ENCODE data around the gene DDIT4.
A peak's percentile ranks its signal among the peaks of the same experiment; 100 is the strongest.
"Not testable (repeated sequence)": the region's sequence is repeated elsewhere in the genome, so short reads cannot be mapped to it uniquely, and the experiment has no call there.

DDIT4 gene

DNA sequence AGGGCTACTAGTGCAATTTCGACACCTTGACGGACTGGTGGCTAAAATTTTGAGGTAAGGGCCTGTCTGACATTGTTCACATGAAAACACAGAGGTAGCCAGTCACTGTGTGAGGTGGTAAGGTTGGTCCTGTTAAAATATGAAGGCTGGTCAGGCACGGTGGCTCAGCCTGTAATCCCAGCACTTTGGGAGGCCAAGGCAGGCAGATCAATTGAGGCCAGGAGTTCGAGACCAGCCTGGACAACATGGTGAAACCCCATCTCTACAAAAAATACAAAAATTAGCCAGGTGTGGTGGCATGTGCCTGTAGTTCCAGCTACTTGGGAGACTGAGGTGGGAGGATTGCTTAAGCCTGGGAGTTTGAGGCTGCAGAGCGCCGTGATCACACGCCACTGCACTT, 34.0 kb downstream of the DDIT4 start:
- not testable (repeated sequence) for H3K9me3 ChIP-seq (ENCODE audit: low read length); H3K9ac ChIP-seq (ENCODE audit: low read length); H3K4me3 ChIP-seq (ENCODE audit: low read depth in 1 of 2, low read length in 2 of 2); H3K36me3 ChIP-seq (ENCODE audit: insufficient read depth, low read length); H3K27me3 ChIP-seq (ENCODE audit: control insufficient read depth in 1 of 2, insufficient read depth in 2 of 2, low read length in 2 of 2); H3K27ac ChIP-seq (ENCODE audit: low read depth, low read length); H3K4me1 ChIP-seq (ENCODE audit: insufficient read depth, low read length)

DNA sequence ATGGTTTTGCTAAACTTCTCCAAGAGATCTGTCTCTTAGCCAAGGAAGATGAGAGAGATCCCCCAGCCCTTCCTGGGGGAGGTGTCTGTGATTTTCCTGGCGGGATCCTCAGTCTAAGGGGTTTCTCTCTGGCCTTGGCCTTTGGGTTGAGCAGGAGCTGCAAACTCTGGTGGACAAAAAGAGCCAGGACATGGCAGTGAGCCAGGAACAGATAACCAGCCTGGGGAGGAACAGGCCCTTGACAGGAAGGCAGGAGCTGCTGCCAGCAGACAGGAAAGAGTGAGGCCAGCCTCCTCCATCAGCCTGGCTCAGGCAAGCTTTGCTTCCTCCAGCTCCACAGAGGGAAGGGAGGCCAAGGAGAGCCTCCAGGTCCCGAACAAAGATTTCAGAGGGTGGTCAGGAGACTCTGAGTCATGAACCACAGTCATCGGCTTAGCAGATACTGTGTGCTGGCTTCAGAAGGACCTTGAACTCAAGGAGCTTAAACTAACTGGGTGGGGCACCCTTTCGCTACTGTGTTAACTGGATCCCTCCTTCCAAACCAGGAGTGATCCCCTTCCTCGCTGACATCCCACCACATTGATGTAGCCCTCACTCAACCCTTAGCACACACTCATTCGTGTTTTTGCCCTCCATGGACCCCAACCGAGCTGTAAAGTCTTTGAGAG, 34.7 kb downstream of the DDIT4 start:
- Histone ChIP-seq H3K4me3 (ENCODE audit: low read depth in 1 of 2, low read length in 2 of 2) (no peak overlapping the region), H3K27me3 (ENCODE audit: control insufficient read depth in 1 of 2, insufficient read depth in 2 of 2, low read length in 2 of 2) (no peaks in the 10 kb centered on the region), H3K36me3 (ENCODE audit: insufficient read depth, low read length) (no peaks in the 10 kb centered on the region), H3K4me1 (ENCODE audit: insufficient read depth, low read length) (peaks cover 4% of the 10 kb centered on the region), H3K27ac (ENCODE audit: low read depth, low read length) (no peak overlapping the region), H3K9me3 (ENCODE audit: low read length) (no peaks in the 10 kb centered on the region), H3K9ac (ENCODE audit: low read length) (no peak overlapping the region)

DNA sequence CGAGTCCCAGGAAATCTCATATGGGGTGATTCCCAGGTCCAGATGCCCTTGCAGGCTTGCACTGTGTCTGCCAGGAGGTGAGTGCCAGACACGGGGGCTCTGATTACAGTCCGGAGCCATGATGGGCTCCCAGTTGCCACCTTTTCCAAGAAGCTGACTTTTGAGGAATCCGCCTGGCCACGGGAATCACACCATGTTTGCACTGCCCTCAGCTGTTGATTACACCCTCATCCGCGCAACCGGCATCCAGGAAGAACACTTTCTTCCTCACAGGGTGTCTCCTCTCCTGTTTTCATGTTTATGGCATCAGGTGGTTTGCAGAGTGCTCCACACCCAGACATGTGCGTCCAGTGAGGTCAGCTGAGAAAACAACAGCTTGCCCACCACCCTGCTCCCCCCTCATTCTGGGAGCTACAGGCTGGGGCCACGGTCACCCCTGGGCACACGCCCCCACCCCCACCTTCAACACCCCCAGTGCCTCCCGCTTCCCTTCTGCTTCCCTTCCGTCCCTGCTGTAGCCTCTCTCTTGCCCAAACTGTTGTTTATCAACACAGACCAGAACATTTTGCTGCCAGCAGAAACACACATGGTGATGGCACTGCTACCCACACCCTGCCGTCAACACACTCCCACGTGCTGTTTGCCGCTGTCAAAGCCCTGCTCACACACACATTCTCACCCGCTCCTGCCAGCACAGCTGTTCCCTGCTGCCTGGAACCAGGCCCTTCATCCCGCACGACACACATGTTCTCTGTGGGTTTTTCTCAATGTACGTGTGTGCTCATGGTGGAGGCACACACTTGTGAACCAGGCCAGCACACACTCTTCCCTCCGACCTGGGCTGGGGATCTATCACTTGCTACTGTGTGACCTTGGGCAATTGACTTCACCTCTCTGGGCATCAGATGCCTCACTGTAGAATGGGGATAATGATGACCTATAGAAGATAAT, 35.8 kb downstream of the DDIT4 start:
- H3K27ac ChIP-seq (ENCODE audit: low read depth, low read length), result no peak overlapping the region
- H3K36me3 ChIP-seq (ENCODE audit: insufficient read depth, low read length), result no peaks in the 10 kb centered on the region
- H3K9me3 ChIP-seq (ENCODE audit: low read length), result no peaks in the 10 kb centered on the region
- H3K27me3 ChIP-seq (ENCODE audit: control insufficient read depth in 1 of 2, insufficient read depth in 2 of 2, low read length in 2 of 2), result no peaks in the 10 kb centered on the region
- H3K4me1 ChIP-seq (ENCODE audit: insufficient read depth, low read length), result peaks cover 4% of the 10 kb centered on the region
- H3K9ac ChIP-seq (ENCODE audit: low read length), result no peak overlapping the region
- no peak overlapping the region for H3K4me3 ChIP-seq (ENCODE audit: low read depth in 1 of 2, low read length in 2 of 2)

DNA sequence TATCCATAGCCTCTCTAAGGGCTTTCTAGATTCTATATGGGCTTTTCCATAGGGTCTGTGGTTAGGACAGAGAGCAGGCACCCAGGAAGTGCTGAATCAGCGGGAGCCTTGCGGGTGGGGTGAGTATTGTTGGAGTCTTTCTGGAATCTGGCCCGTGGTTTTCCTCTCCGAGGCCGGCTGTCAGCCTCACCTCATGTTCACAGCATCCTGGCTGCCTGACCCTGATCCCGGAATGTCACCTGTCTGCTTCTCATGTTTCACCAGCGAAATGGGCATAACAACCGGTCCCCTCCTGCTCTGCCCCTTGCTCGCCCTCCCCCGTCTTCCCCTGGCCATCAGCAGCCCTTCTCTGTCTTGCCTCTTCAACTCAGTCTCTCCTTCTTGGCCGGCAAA, 36.5 kb downstream of the DDIT4 start:
- H3K4me1 ChIP-seq (ENCODE audit: insufficient read depth, low read length), result peaks cover 9% of the 10 kb centered on the region

DNA sequence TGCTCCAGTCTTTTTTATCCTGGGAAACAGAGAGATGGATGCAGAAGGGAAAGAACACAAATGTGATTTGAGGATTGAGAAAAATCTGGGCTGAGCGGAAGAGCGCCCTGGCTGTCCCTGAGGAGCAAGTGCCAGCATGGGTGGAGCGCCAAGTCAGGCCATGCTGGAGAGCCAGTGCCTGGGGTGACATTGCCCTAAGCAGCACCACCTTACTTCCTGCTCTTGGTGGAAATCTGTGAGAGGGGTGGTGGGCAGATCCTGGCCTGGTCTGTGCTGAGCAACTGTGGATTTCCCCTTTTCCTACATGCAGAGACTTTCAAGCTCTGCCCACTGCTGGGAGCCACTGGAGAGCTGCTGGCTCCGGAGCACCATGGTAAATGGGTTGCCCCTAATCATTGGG, 36.9 kb downstream of the DDIT4 start:
- H3K4me3 ChIP-seq (ENCODE audit: low read depth in 1 of 2, low read length in 2 of 2), result no peak overlapping the region
- H3K27me3 ChIP-seq (ENCODE audit: control insufficient read depth in 1 of 2, insufficient read depth in 2 of 2, low read length in 2 of 2), result no peaks in the 10 kb centered on the region
- H3K27ac ChIP-seq (ENCODE audit: low read depth, low read length), result no peak overlapping the region
- H3K9me3 ChIP-seq (ENCODE audit: low read length), result no peaks in the 10 kb centered on the region
- H3K36me3 ChIP-seq (ENCODE audit: insufficient read depth, low read length), result no peaks in the 10 kb centered on the region
- H3K4me1 ChIP-seq (ENCODE audit: insufficient read depth, low read length), result peaks cover 13% of the 10 kb centered on the region
- H3K9ac ChIP-seq (ENCODE audit: low read length), result no peak overlapping the region

More for the DNA sequence above, 36.5 kb downstream of the DDIT4 start:
- H3K9ac ChIP-seq (ENCODE audit: low read length), result no peak overlapping the region
- H3K27ac ChIP-seq (ENCODE audit: low read depth, low read length), result no peak overlapping the region
- H3K9me3 ChIP-seq (ENCODE audit: low read length), result no peaks in the 10 kb centered on the region
- no peak overlapping the region for H3K4me3 ChIP-seq (ENCODE audit: low read depth in 1 of 2, low read length in 2 of 2)
- no peaks in the 10 kb centered on the region for H3K27me3 ChIP-seq (ENCODE audit: control insufficient read depth in 1 of 2, insufficient read depth in 2 of 2, low read length in 2 of 2)
- no peaks in the 10 kb centered on the region for H3K36me3 ChIP-seq (ENCODE audit: insufficient read depth, low read length)

DNA sequence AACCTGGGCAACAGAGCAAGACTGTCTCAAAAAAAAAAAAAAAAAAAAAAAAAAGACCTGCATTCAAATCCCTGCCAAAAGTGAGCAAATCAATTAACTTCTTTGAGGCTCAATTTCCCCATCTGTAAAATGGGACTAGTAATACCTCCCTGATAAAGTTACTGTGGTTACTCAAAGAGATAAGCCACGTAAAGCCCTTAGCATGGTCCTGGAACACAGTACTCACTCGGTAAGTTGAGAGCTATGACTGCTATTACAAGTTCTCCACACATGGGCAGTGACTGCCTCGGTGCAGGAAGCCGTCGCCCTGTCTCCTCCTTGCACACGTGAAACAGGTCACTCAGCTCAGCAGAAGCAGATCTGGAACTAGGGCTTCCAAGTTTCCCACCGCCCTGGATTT, 37.9 kb downstream of the DDIT4 start:
- Histone ChIP-seq H3K9me3 (ENCODE audit: low read length) (no peaks in the 10 kb centered on the region), H3K4me1 (ENCODE audit: insufficient read depth, low read length) (peaks cover 20% of the 10 kb centered on the region), H3K9ac (ENCODE audit: low read length) (no peak overlapping the region), H3K27me3 (ENCODE audit: control insufficient read depth in 1 of 2, insufficient read depth in 2 of 2, low read length in 2 of 2) (no peaks in the 10 kb centered on the region), H3K4me3 (ENCODE audit: low read depth in 1 of 2, low read length in 2 of 2) (no peak overlapping the region), H3K27ac (ENCODE audit: low read depth, low read length) (no peak overlapping the region), H3K36me3 (ENCODE audit: insufficient read depth, low read length) (no peaks in the 10 kb centered on the region)

DNA sequence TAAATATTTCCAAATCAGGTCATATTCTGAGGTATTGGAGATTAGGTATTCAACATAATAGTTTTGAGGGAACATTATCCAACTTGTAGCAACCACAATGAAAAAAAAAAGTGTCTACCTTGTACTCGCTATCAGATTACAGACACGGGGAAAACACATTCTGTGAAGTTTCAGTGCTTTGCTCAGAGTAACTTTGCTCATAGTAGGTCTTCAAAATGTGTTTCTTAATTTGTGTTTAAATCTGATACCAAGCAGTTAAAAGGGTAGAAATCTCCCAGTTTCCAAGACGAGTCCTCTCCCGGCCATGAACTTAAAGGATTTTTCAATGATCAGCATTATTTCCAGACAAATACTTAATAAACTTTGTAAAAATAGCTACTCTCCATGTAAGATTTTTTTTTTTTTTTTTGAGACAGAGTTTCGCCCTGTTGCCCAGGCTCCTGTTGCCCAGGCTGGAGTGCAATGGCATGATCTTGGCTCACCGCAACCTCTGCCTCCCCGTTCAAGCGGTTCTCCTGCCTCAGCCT, 39.2 kb downstream of the DDIT4 start:
- Histone ChIP-seq H3K9ac (ENCODE audit: low read length) (no peak overlapping the region), H3K4me1 (ENCODE audit: insufficient read depth, low read length) (peaks cover 24% of the 10 kb centered on the region)

DNA sequence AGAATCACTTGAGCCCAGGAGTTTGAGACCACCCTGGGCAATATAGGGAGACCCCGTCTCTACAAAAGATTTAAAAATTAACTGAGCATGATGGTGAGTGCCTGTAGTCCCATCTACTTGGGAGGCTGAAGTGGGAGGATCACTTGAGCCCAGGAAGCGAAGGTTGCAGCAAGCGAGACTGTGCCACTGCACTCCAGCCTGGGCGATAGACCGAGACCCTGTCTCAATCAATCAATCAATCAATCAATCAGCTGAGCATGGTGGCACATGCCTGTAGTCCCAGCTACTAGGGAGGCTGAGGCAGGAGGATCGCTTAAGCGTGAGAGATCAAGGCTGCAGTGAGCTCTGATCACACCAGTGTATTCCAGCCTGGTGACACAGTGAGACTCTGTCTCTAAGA, 40.5 kb downstream of the DDIT4 start:
- H3K36me3 ChIP-seq (ENCODE audit: insufficient read depth, low read length), result no peaks in the 10 kb centered on the region
- H3K9ac ChIP-seq (ENCODE audit: low read length), result no peak overlapping the region
- H3K4me3 ChIP-seq (ENCODE audit: low read depth in 1 of 2, low read length in 2 of 2), result no peak overlapping the region
- no peaks in the 10 kb centered on the region for H3K27me3 ChIP-seq (ENCODE audit: control insufficient read depth in 1 of 2, insufficient read depth in 2 of 2, low read length in 2 of 2)
- H3K27ac ChIP-seq (ENCODE audit: low read depth, low read length), result no peak overlapping the region
- peaks cover 30% of the 10 kb centered on the region for H3K4me1 ChIP-seq (ENCODE audit: insufficient read depth, low read length)
- no peaks in the 10 kb centered on the region for H3K9me3 ChIP-seq (ENCODE audit: low read length)

More for the DNA sequence above, 39.2 kb downstream of the DDIT4 start:
- no peak overlapping the region for H3K27ac ChIP-seq (ENCODE audit: low read depth, low read length)
- no peaks in the 10 kb centered on the region for H3K9me3 ChIP-seq (ENCODE audit: low read length)
- no peaks in the 10 kb centered on the region for H3K36me3 ChIP-seq (ENCODE audit: insufficient read depth, low read length)
- no peaks in the 10 kb centered on the region for H3K27me3 ChIP-seq (ENCODE audit: control insufficient read depth in 1 of 2, insufficient read depth in 2 of 2, low read length in 2 of 2)
- H3K4me3 ChIP-seq (ENCODE audit: low read depth in 1 of 2, low read length in 2 of 2), result no peak overlapping the region

DNA sequence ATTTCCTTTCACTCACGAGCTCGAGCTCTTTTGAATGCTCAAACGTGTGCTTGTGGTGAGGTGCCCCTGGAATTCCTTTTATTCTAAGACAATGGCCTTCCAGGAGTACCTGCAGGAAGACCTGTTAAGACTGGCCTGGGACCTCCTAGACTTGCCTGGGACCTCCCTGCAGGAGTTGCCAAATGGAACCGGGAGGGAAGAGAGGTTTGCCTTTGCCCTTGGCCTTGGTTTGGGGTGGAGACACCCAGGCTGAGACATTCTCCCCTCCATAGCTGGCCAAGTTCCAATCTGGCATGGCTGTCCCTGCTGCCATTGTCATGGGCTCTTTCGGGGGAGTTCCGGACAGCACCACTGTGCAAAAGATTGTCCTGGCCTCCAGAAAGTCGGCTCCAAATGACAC, 41.3 kb downstream of the DDIT4 start:
- H3K27ac ChIP-seq (ENCODE audit: low read depth, low read length), result no peak overlapping the region
- H3K4me1 ChIP-seq (ENCODE audit: insufficient read depth, low read length), result peaks cover 31% of the 10 kb centered on the region
- H3K9ac ChIP-seq (ENCODE audit: low read length), result no peak overlapping the region
- no peaks in the 10 kb centered on the region for H3K36me3 ChIP-seq (ENCODE audit: insufficient read depth, low read length)
- H3K4me3 ChIP-seq (ENCODE audit: low read depth in 1 of 2, low read length in 2 of 2), result no peak overlapping the region
- no peaks in the 10 kb centered on the region for H3K9me3 ChIP-seq (ENCODE audit: low read length)
- H3K27me3 ChIP-seq (ENCODE audit: control insufficient read depth in 1 of 2, insufficient read depth in 2 of 2, low read length in 2 of 2), result no peaks in the 10 kb centered on the region

DNA sequence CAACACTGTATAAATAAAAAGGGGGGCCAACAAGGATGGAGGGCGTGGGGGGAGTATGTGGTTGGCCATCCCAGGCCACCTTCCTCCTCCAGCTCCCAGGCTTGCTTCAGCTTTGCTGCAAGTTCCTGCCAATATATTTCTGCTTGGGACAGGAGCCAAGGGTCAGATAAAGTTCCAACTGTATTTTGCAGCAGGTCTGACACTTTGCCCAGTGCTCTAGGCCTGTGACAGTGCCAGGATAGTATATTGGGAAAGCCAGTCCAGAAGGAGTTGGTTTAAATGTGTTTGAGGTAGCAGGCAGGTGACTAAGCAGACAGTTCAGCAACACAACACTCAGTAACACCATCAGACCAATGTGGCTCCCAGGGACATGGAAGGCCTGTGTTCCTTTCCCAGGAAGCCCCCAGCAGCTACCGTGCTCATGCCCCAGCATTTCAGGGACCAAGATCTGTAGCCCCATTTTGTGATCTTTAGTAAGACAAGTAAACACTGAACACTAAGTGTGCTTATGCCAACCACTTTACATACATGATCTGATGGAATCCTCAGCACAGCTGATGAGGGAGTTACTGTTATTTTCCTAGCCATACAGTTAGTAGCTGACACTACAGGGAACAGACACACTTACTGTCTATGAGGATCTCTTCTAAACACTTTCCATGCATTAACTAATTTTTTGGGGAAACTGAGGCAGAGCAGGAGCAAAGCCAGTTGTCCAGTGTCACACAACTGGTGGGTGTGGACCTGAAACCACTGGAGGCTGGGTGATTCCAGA, 42.1 kb downstream of the DDIT4 start:
- H3K27me3 ChIP-seq (ENCODE audit: control insufficient read depth in 1 of 2, insufficient read depth in 2 of 2, low read length in 2 of 2), result no peaks in the 10 kb centered on the region
- peak overlapping the region; percentile 14 for H3K27ac ChIP-seq (ENCODE audit: low read depth, low read length)
- H3K36me3 ChIP-seq (ENCODE audit: insufficient read depth, low read length), result no peaks in the 10 kb centered on the region
- peaks cover 37% of the 10 kb centered on the region for H3K4me1 ChIP-seq (ENCODE audit: insufficient read depth, low read length)
- no peak overlapping the region for H3K9ac ChIP-seq (ENCODE audit: low read length)
- no peak overlapping the region for H3K4me3 ChIP-seq (ENCODE audit: low read depth in 1 of 2, low read length in 2 of 2)
- no peaks in the 10 kb centered on the region for H3K9me3 ChIP-seq (ENCODE audit: low read length)

DNA sequence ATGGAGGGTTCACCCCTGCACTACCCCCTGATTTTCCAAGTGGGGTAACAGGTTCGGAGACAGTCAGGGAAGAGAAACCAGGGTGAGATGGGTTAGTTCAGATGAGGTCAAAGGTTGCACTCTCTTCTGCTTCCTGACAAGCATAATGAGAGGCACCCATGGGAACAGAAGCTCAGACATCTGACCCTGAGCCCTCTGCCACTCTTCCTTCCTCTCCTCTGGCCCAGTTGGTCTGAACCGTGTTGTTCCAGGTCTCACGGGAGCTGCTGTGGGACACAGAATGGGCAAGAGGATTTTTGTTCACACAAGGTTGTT, 42.6 kb downstream of the DDIT4 start:
- peaks cover 41% of the 10 kb centered on the region for H3K4me1 ChIP-seq (ENCODE audit: insufficient read depth, low read length)
- H3K4me3 ChIP-seq (ENCODE audit: low read depth in 1 of 2, low read length in 2 of 2), result no peak overlapping the region
- H3K9ac ChIP-seq (ENCODE audit: low read length), result no peak overlapping the region

More for the DNA sequence above, 42.6 kb downstream of the DDIT4 start:
- H3K27ac ChIP-seq (ENCODE audit: low read depth, low read length), result peak overlapping the region; percentile 14
- H3K27me3 ChIP-seq (ENCODE audit: control insufficient read depth in 1 of 2, insufficient read depth in 2 of 2, low read length in 2 of 2), result no peaks in the 10 kb centered on the region
- H3K36me3 ChIP-seq (ENCODE audit: insufficient read depth, low read length), result no peaks in the 10 kb centered on the region
- no peaks in the 10 kb centered on the region for H3K9me3 ChIP-seq (ENCODE audit: low read length)

Measured in muscle layer of colon (tissue), 2 donors.